ENCODE results near the gene PRDM16. TPM values are rescaled to one million over a fixed set of nuclear protein-coding genes. Genes with fewer than 3 reads are reported as not detected.

Gene PRDM16
- total and polyA plus RNA-seq, 2 of the 13 experiments (the other 11 are each of a cell fraction or from before 2014, with no cell fraction given): 0.15 to 0.81 TPM

- FAIRE-seq (no peak), DNase-seq (ENCODE audit: low spot score) (no peak), ATAC-seq (no peak)
- 73% methylated on average over 12 of the region's 12 CpGs for WGBS (ENCODE audit: low lambda C conversion rate)
- intact Hi-C loops (cut with micrococcal nuclease; ENCODE audit: unreplicated experiment) (no loop called here), in situ Hi-C loops (cut with HindIII; ENCODE audit: extremely low pct_ligation_motif_present, low pct_unique_long_range_greater_than_20kb) (no loop called here)
- no peak overlapping the region for H3K9ac ChIP-seq (ENCODE audit: insufficient read depth, low read depth, low read length)
- no peak overlapping the region for H3K4me2 ChIP-seq (ENCODE audit: low read depth, low read length)
- H4K20me1 ChIP-seq (ENCODE audit: insufficient read depth, low read length): no peaks in the 10 kb centered on the region
- H3K27me3 ChIP-seq (ENCODE audit: control insufficient read depth in 1 of 2, insufficient read depth in 2 of 2, low read length in 2 of 2): peaks cover 3 to 9% of the 10 kb centered on the region in 2 experiments
- H3K36me3 ChIP-seq (replicated peaks in 1 of 2; ENCODE audit: control insufficient read depth in 1 of 2, insufficient read depth in 2 of 2, low read length in 2 of 2): no peaks in the 10 kb centered on the region
- BruUV-seq (replicated peaks): no TSS peak
- H3K27ac ChIP-seq (ENCODE audit: extremely low read length, insufficient read depth, low read length): no peak overlapping the region
- H2AFZ ChIP-seq (ENCODE audit: low read length): no peak overlapping the region
- ChIA-PET POLR2A (no interaction called here), CTCF (ENCODE audit: low intra/inter-chr PET ratio, low total read pairs) (no interaction called here)
- no peak overlapping the region for H3K4me3 ChIP-seq (replicated peaks in 1 of 3; ENCODE audit: insufficient read depth in 1 of 3, low read depth in 2 of 3, low read length in 3 of 3)
- H3K9me3 ChIP-seq (ENCODE audit: low read length): no peaks in the 10 kb centered on the region
- TF ChIP-seq ARID3A (IDR thresholded peaks at IDR 0.05; ENCODE audit: low read depth, low read length) (no peak), HNRNPK (IDR thresholded peaks at IDR 0.05; ENCODE audit: low read depth, low read length, poor library complexity, severe bottlenecking) (no peak), MZF1 (CRISPR knock-in tag; IDR thresholded peaks at IDR 0.05; ENCODE audit: borderline replicate concordance) (no peak), MYC (CRISPR knock-in tag; IDR thresholded peaks at IDR 0.05; ENCODE audit: borderline replicate concordance) (no peak), FOXA1 (IDR thresholded peaks at IDR 0.05) (no peak), FOXA1 (CRISPR knock-in tag; IDR thresholded peaks at IDR 0.05) (no peak), RAD21 (CRISPR knock-in tag; IDR thresholded peaks at IDR 0.05) (no peak), ZNF615 (CRISPR knock-in tag; IDR thresholded peaks at IDR 0.05; ENCODE audit: borderline replicate concordance) (no peak), KLF6 (CRISPR knock-in tag; IDR thresholded peaks at IDR 0.05) (no peak), GMEB2 (CRISPR knock-in tag; IDR thresholded peaks at IDR 0.05; ENCODE audit: low read depth) (no peak), U2AF2 (IDR thresholded peaks at IDR 0.05; ENCODE audit: low read depth, low read length) (no peak)
- peaks cover 7% of the 10 kb centered on the region for H3K4me1 ChIP-seq (ENCODE audit: insufficient read depth, low read length)
- H3K79me2 ChIP-seq (ENCODE audit: insufficient read depth, low read length): no peaks in the 10 kb centered on the region
Observed at GRCh38 chr1:3384407-3384806, 315.4 kb downstream of the PRDM16 start.
